GM12891 (cell line): ENCODE results near the gene DNMT3B.

Experiments
- PAX5 ChIP-seq: IDR thresholded peaks from 2 replicates; pipeline ENCODE4 v1.6.1; 2011; ENCODE audit warnings: low read length, moderate library complexity, mild to moderate bottlenecking; ENCODE audit not compliant: insufficient read depth, severe bottlenecking
- POLR2A ChIP-seq: IDR thresholded peaks from 2 replicates; pipeline ENCODE4 v1.6.1; 2011; ENCODE audit warnings: low read depth, low read length, control low read depth
- POLR2AphosphoS5 ChIP-seq: IDR thresholded peaks from 2 replicates; pipeline ENCODE4 v1.6.1; 2011; ENCODE audit warnings: low read depth, low read length, control low read depth
- SPI1 ChIP-seq: IDR thresholded peaks from 2 replicates; pipeline ENCODE4 v1.6.1; 2011; ENCODE audit warnings: low read depth, low read length, control low read depth
- TAF1 ChIP-seq: IDR thresholded peaks from 2 replicates; pipeline ENCODE4 v1.6.1; 2011; ENCODE audit warnings: low read depth, low read length, control low read depth

- TF ChIP-seq POLR2AphosphoS5 (no peak), SPI1 (no peak), POLR2A (no peak), TAF1 (no peak), PAX5 (no peak)
Measured at GRCh38 chr20:32756156-32756555, 6.0 kb upstream of the DNMT3B start.
